GM12878 (cell line): ENCODE measurements around the gene CCR7. TPM values are rescaled to one million over a fixed set of nuclear protein-coding genes. Genes with fewer than 3 reads are reported as not detected.

ENCODE experiments used
- ASH2L ChIP-seq: fragments of 300-600, 200-600 bp; sonication (generic); IDR thresholded peaks from 2 replicates; pipeline ENCODE4 v1.6.1; 2017; ENCODE audit warnings: low read depth, mild to moderate bottlenecking, borderline replicate concordance
- CBX3 ChIP-seq: fragments of 200-600 bp; sonication (generic); IDR thresholded peaks from 2 replicates; pipeline ENCODE4 v1.6.1; 2016; ENCODE audit warnings: low read depth, borderline replicate concordance
- CHD1 ChIP-seq: IDR thresholded peaks from 2 replicates; pipeline ENCODE4 v1.6.1; 2012; ENCODE audit warnings: low read depth, low read length, improper control_type of control experiment
- CREB1 ChIP-seq: IDR thresholded peaks from 2 replicates; pipeline ENCODE4 v1.6.1; 2012; ENCODE audit warnings: low read depth, mild to moderate bottlenecking, inconsistent platforms
- E2F8 ChIP-seq: fragments of 450-650 bp; IDR thresholded peaks from 2 replicates; pipeline ENCODE4 v1.6.1; 2018; ENCODE audit warnings: mild to moderate bottlenecking, low read depth, moderate library complexity; ENCODE audit not compliant: partially characterized antibody
- IKZF2 ChIP-seq, 2 experiments: fragments of 450-650 bp; IDR thresholded peaks; 2 replicates each; pipeline ENCODE4 v1.6.1; 2017; ENCODE audit warnings: mild to moderate bottlenecking in 2 of 2, moderate library complexity in 2 of 2
- KAT2A ChIP-seq: conservative IDR thresholded peaks from 2 replicates; pipeline ENCODE4 v1.6.1; 2011; ENCODE audit warnings: low read depth, low read length; ENCODE audit not compliant: control insufficient read depth
- MLLT1 ChIP-seq: fragments of 450-650 bp; IDR thresholded peaks from 2 replicates; pipeline ENCODE4 v1.6.1; 2016; ENCODE audit warnings: mild to moderate bottlenecking
- MTA2 ChIP-seq: fragments of 450-650 bp; IDR thresholded peaks from 2 replicates; pipeline ENCODE4 v1.6.1; 2016; ENCODE audit warnings: low read depth, mild to moderate bottlenecking, moderate library complexity
- MYB ChIP-seq: fragments of 150-350 bp; IDR thresholded peaks from 2 replicates; pipeline ENCODE4 v1.6.1; 2014; ENCODE audit warnings: mild to moderate bottlenecking, low read depth, low read length, borderline replicate concordance
- NRF1 ChIP-seq: conservative IDR thresholded peaks from 2 replicates; pipeline ENCODE4 v1.6.1; 2011; ENCODE audit warnings: mild to moderate bottlenecking, low read depth, low read length, improper control_type of control experiment
- PKNOX1 ChIP-seq: fragments of 450-650 bp; IDR thresholded peaks from 2 replicates; pipeline ENCODE4 v1.6.1; 2016; ENCODE audit warnings: mild to moderate bottlenecking
- PML ChIP-seq: IDR thresholded peaks from 2 replicates; pipeline ENCODE4 v1.6.1; 2012; ENCODE audit warnings: low read length, inconsistent platforms
- POLR2AphosphoS5 ChIP-seq: IDR thresholded peaks from 2 replicates; pipeline ENCODE4 v1.6.1; 2011; ENCODE audit warnings: mild to moderate bottlenecking, low read length, inconsistent platforms
- RELB ChIP-seq: fragments of 450-650 bp; IDR thresholded peaks from 2 replicates; pipeline ENCODE4 v1.6.1; 2017; ENCODE audit warnings: low read depth, mild to moderate bottlenecking, moderate library complexity
- RUNX3 ChIP-seq: IDR thresholded peaks from 2 replicates; pipeline ENCODE4 v1.6.1; 2012; ENCODE audit warnings: low read length, inconsistent platforms
- SMAD1 ChIP-seq: fragments of 450-650 bp; IDR thresholded peaks from 2 replicates; pipeline ENCODE4 v1.6.1; 2018; ENCODE audit warnings: mild to moderate bottlenecking, low read depth; ENCODE audit not compliant: partially characterized antibody
- SMC3 ChIP-seq: IDR thresholded peaks from 2 replicates; pipeline ENCODE4 v1.6.1; 2011; ENCODE audit warnings: low read length, improper control_type of control experiment, borderline replicate concordance
- TARDBP ChIP-seq: IDR thresholded peaks from 2 replicates; pipeline ENCODE4 v1.6.1; 2016; ENCODE audit warnings: borderline replicate concordance
- ZBED1 ChIP-seq: IDR thresholded peaks from 2 replicates; pipeline ENCODE4 v1.6.1; 2016; ENCODE audit warnings: borderline replicate concordance
- ZBTB33 ChIP-seq: fragments of 450-650 bp; IDR thresholded peaks from 2 replicates; pipeline ENCODE4 v1.6.1; 2017; ENCODE audit warnings: mild to moderate bottlenecking
- polyA plus RNA-seq, 11 experiments: library from polyadenylated mRNA; depleted of rRNA in 4 of 11; unstranded in 6 of 11; stranded (reverse) in 5 of 11; fragments of >200 nt; fragmentation: Nextera tagmentation in 4 of 11; fragmentation: Illumina TruSeq in 1 of 11; extraction: Ambion mirVana in 4 of 11; extraction: Trizol in 1 of 11; gene quantifications; 1 replicate in 1 of 11; 2 replicates in 10 of 11; pipeline versions ENCODE4 v1.2.1 to v1.2.3, GENCODE V29; 2011 to 2016; ENCODE audit warnings: inconsistent platforms in 2 of 11, missing spikeins in 2 of 11, low read depth in 1 of 11
- total RNA-seq, 4 experiments: library from RNA; depleted of rRNA in 3 of 4; stranded (reverse); fragments of >200 nt in 3 of 4; fragmentation: Illumina TruSeq in 1 of 4; extraction: Trizol in 1 of 4; gene quantifications; 2 replicates each; pipeline versions ENCODE4 v1.2.1 to v1.2.3, GENCODE V29; 2013 to 2021

The CCR7 gene
- total and polyA plus RNA-seq, 10 of the 15 experiments (the other 5 are each of a cell fraction or from before 2014, with no cell fraction given), result 131 to 1,171 (median 260) TPM

- TF ChIP-seq PML (peak; percentile 78), E2F8 (peak; percentile 77), RELB (no peak; the same call in 1 of the 2 replicates), NRF1 (no peak), SMC3 (no peak; the same call in 1 of the 2 replicates), IKZF2 (IDR thresholded peaks at IDR 0.05) (peak in 1 of 2 experiments; percentile 21; a peak in 1 of 4 replicates), PKNOX1 (no peak), MTA2 (0 out of 2 replicates have a peak, but pooled peaks have one; percentile 17), ZBTB33 (peak; percentile 86), MLLT1 (peak; percentile 80), CBX3 (no peak), TARDBP (peak; percentile 86), CHD1 (no peak), ASH2L (no peak), MYB (peak; percentile 45), SMAD1 (peak; percentile 77), KAT2A (no peak), RUNX3 (peak; percentile 14; the same call in 1 of the 2 replicates), ZBED1 (peak; percentile 8; the same call in 1 of the 2 replicates), CREB1 (peak; percentile 13), POLR2AphosphoS5 (peak; percentile 66)
Observed at GRCh38 chr17:40551879-40552768, 13.1 kb downstream of the CCR7 start (continued).
